Astrocyte of the cerebellum (primary cell): Measurements from ENCODE around the gene TNC.

ENCODE experiments used
- DNase-seq: peaks from one replicate; pipeline ENCODE4 v3.0.0-alpha.2; 2011; ENCODE audit warnings: low read depth
- H3K4me3 ChIP-seq: 2 replicates; pipeline ENCODE4 v1.5.1; 2011; ENCODE audit warnings: mild to moderate bottlenecking, low read depth, low read length, moderate library complexity
- CTCF ChIP-seq: IDR thresholded peaks from 2 replicates; pipeline ENCODE4 v1.5.1; 2012; ENCODE audit warnings: low read length, low read depth, moderate library complexity, mild to moderate bottlenecking; ENCODE audit errors: missing control alignments
- in situ Hi-C: cut with HindIII; loops from 2 replicates; pipeline ENCODE4 v1.10.0; 2017; ENCODE audit warnings: low sequenced_read_pairs

The TNC gene

GRCh38 chr9:115107701-115108100 is 10.3 kb downstream of the TNC start:
- no peak overlapping the region for H3K4me3 ChIP-seq
- in situ Hi-C loops, result no loop called here
- TF ChIP-seq CTCF, result no peak
- no peak for DNase-seq

GRCh38 chr9:115106642-115107041 is 11.3 kb downstream of the TNC start:
- no peak for TF ChIP-seq CTCF
- H3K4me3 ChIP-seq, result no peak overlapping the region
- in situ Hi-C loops, result no loop called here
- no peak for DNase-seq

DNA sequence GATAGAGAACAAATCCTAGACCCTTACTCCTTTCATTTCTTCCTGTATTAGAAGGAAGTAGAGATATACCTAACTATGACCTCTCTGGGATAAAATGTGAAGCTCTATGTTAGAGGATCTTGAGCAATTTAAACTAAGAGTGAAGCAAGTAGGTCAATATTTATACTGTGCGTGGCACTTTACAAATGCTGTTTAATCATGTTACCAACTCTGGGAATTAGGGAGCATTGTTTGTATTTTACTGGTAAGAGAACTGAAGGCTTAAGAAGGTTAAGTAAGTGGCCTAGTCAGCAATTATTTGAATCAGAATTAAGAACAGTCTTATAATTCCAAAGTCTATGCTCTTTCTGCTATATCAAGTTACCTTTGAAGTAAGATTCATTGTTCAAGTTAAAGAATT is 12.0 kb downstream of the TNC start:
- no peak for TF ChIP-seq CTCF
- in situ Hi-C loops, result no loop called here
- H3K4me3 ChIP-seq, result no peak overlapping the region
- no peak for DNase-seq

DNA sequence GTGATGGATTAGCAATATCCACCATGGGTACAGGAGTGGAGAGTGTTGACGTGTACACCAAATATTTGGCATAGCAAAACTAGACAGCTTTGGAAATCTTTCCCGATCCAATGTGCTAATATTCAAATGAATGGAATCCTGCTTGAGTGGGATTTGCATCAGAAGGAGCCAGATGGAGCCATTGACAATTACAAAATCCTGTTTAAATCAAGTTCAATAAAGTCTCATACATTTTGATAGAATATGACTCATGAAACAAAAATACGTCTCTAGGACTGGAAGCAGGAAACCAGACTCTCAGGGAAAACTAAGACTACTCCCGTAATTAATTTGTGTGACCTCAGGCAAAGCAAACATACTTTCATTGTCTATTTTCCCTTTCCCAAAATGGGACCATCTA is 13.0 kb downstream of the TNC start:
- no peak for TF ChIP-seq CTCF
- DNase-seq, result no peak
- no peak overlapping the region for H3K4me3 ChIP-seq
- in situ Hi-C loops, result no loop called here

DNA sequence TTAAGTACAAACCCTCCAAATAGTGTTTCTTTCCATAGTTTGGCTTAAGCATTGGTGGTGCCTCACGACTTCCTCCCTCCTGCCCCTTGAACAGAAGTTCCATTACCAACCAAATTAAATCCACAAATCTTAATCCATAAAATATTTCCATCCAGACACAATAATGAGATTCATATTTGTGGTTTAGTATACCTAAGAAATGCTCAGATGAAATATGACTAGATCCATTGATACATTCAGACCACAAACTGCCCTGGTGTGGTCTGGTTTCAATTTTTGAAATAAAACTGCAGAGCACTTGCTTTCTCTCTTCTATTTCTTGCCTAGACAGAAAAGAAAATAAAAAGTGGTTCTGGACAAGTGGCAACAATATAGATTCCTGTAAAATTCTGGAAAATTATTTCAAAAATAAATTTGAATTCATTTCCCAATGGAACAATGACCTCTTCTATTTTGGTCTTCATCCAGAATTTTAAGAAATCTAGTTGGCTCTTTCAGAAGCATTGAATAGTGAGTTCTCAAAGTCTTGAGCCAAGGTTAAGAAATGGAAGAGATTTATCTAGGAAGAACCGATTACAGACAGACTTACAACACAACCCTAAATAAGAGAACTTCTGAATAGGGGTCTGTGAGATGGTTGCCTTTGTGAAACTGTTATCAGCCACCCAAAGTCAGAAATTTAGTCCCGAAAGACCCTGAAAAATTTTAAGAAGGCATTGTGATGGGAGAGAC is 14.0 kb downstream of the TNC start:
- H3K4me3 ChIP-seq, result no peak overlapping the region
- in situ Hi-C loops, result no loop called here
- DNase-seq, result no peak
- TF ChIP-seq CTCF, result no peak

GRCh38 chr9:115099901-115100300 is 18.1 kb downstream of the TNC start:
- H3K4me3 ChIP-seq, result no peak overlapping the region
- no peak for TF ChIP-seq CTCF
- no peak for DNase-seq
- in situ Hi-C loops, result no loop called here
